Spleen (tissue), 11 donors: Measurements from ENCODE around the gene NGFR. TPM values are rescaled to one million over a fixed set of nuclear protein-coding genes. Genes with fewer than 3 reads are reported as not detected.

ENCODE experiments used
- DNase-seq: peaks from one replicate; pipeline ENCODE4 v3.0.0-alpha.2; 2020
- H3K27ac ChIP-seq, 8 donors: fragments of 200-600 bp; sonication (generic) in 7 of 8; 1 replicate in 4 of 8; 2 replicates in 4 of 8; pipeline versions ENCODE4 v1.5.0 to v1.8.0; 2016 to 2021; ENCODE audit warnings: inconsistent platforms in 4 of 8, mild to moderate bottlenecking in 4 of 8, moderate library complexity in 1 of 8
- H3K27me3 ChIP-seq, 7 donors: fragments of 200-600 bp; sonication (generic) in 6 of 7; replicated peaks in 1 of 7; 1 replicate in 4 of 7; 2 replicates in 3 of 7; pipeline versions ENCODE4 v1.5.0 to v1.8.0; 2016 to 2021; ENCODE audit warnings: inconsistent platforms in 3 of 7, mild to moderate bottlenecking in 1 of 7
- H3K36me3 ChIP-seq, 6 donors: fragments of 200-600 bp; sonication (generic) in 5 of 6; 1 replicate in 4 of 6; 2 replicates in 2 of 6; pipeline versions ENCODE4 v1.5.0 to v1.8.0; 2016 to 2021; ENCODE audit warnings: inconsistent platforms in 2 of 6
- H3K4me1 ChIP-seq, 6 donors: fragments of 200-600 bp; sonication (generic) in 5 of 6; 1 replicate in 3 of 6; 2 replicates in 3 of 6; pipeline versions ENCODE4 v1.5.0 to v1.8.0; 2016 to 2021; ENCODE audit warnings: inconsistent platforms in 3 of 6
- H3K4me3 ChIP-seq, 8 donors: fragments of 200-600 bp; sonication (generic) in 7 of 8; 1 replicate in 4 of 8; 2 replicates in 4 of 8; pipeline versions ENCODE4 v1.5.0 to v1.8.0; 2016 to 2021; ENCODE audit warnings: inconsistent platforms in 4 of 8, mild to moderate bottlenecking in 4 of 8, moderate library complexity in 2 of 8
- H3K9me3 ChIP-seq, 8 donors: fragments of 200-600 bp; sonication (generic) in 7 of 8; 1 replicate in 4 of 8; 2 replicates in 4 of 8; pipeline versions ENCODE4 v1.5.0 to v1.8.0; 2016 to 2021; ENCODE audit warnings: inconsistent platforms in 4 of 8
- CTCF ChIP-seq, 11 experiments: fragments of 200-600 bp in 7 of 11; fragments of 450-650 bp in 4 of 11; sonication (generic) in 4 of 11; IDR thresholded peaks in 8 of 11; conservative IDR thresholded peaks in 3 of 11; 1 replicate in 7 of 11; 2 replicates in 4 of 11; pipeline versions ENCODE4 v1.4.0 to v1.8.0; 2016 to 2021; ENCODE audit warnings: antibody characterized with exemption in 11 of 11, inconsistent platforms in 4 of 11, mild to moderate bottlenecking in 1 of 11
- POLR2A ChIP-seq, 3 donors: fragments of 450-650 bp; IDR thresholded peaks; one replicate each; pipeline ENCODE4 v1.5.1; 2017; ENCODE audit warnings: antibody characterized with exemption in 3 of 3, mild to moderate bottlenecking in 1 of 3
- POLR2AphosphoS5 ChIP-seq, 3 donors: sonication (generic); formaldehyde crosslinking; IDR thresholded peaks; one replicate each; pipeline ENCODE4 v1.5.1; 2017; ENCODE audit warnings: antibody characterized with exemption in 3 of 3
- WGBS, 5 donors: extraction: QIAGEN DNeasy Blood & Tissue Kit in 3 of 5; methylation state at CpG; one replicate each; pipeline versions ENCODE4 v1.1.5 to v1.1.7; 2013 to 2018; 5-methylcytosine and 5-hydroxymethylcytosine counted together
- intact Hi-C: fragments of 100-400 bp; cut with DNase I; formaldehyde crosslinking; loops from one replicate; pipeline ENCODE4 v1.15.0; 2023; ENCODE audit warnings: low total_unique reads
- polyA plus RNA-seq, 3 donors: library from polyadenylated mRNA; stranded (reverse); fragments of 200-250 nt; gene quantifications; one replicate each; pipeline ENCODE4 v1.2.1, GENCODE V29; 2013
- total RNA-seq, 7 donors: library from RNA; depleted of rRNA in 3 of 7; stranded (reverse); fragments of >200 nt in 3 of 7; fragmentation: NEBNext Ultra II Directional in 4 of 7; extraction: Animal tissue kit (Norgen Biotek cat#: 25700) in 4 of 7; gene quantifications; one replicate each; pipeline versions ENCODE4 v1.1.0 to v1.2.1, GENCODE V29; 2016 to 2021
- donor health status: healthy with polysubstance abuse.
- donor health status: DM: no; HTN: no; CAD: no; lungs with moderate emphysema.
- donor health status: DM: no; HTN: no; CAD: no.
- donor health status: Bipolar disorder and iron deficiency.
- donor health status: healthy.
- donor health status: DM: no; HTN: no; CAD: no.
- donor health status: DM: yes; HTN: yes; CAD: no.

The NGFR gene
- total and polyA plus RNA-seq, 10 donors, result 4.1 to 36.8 (median 13.9) TPM

GRCh38 chr17:49459401-49459984, 35.6 kb upstream of the NGFR start:
- Histone ChIP-seq H3K36me3 (no peaks in the 10 kb centered on the region), H3K27ac (no peak overlapping the region), H3K4me3 (no peak overlapping the region), H3K4me1 (peaks cover 0 to 3% (median 0%) of the 10 kb centered on the region in 6 donors), H3K27me3 (peaks cover 0 to 74% (median 0%) of the 10 kb centered on the region in 7 donors), H3K9me3 (peaks cover 0 to 12% (median 10%) of the 10 kb centered on the region in 8 donors)
- no peak for TF ChIP-seq POLR2A (IDR thresholded peaks at IDR 0.05)
- no peak for TF ChIP-seq POLR2AphosphoS5 (IDR thresholded peaks at IDR 0.05)
- no peak for TF ChIP-seq CTCF (IDR thresholded peaks at IDR 0.05 in 8 of 11, conservative IDR thresholded peaks at IDR 0.05 in 3 of 11)
- DNase-seq, result no peak
- WGBS, 5 donors, result 56 to 74% (median 65%) methylated on average over 7 of the region's 7 CpGs
- intact Hi-C loops, result no loop called here

- Histone ChIP-seq H3K36me3 (no peaks in the 10 kb centered on the region), H3K4me3 (no peak overlapping the region), H3K9me3 (peaks cover 0 to 13% (median 10%) of the 10 kb centered on the region in 8 donors), H3K27me3 (peaks cover 0 to 76% (median 0%) of the 10 kb centered on the region in 7 donors), H3K27ac (no peak overlapping the region), H3K4me1 (peaks cover 0 to 3% (median 0%) of the 10 kb centered on the region in 6 donors)
- no peak for DNase-seq
- TF ChIP-seq CTCF (IDR thresholded peaks at IDR 0.05 in 8 of 11, conservative IDR thresholded peaks at IDR 0.05 in 3 of 11) (no peak), POLR2AphosphoS5 (IDR thresholded peaks at IDR 0.05) (no peak), POLR2A (IDR thresholded peaks at IDR 0.05) (no peak)
- 79 to 89% (median 85%) methylated on average over 5 to 7 of the region's 7 CpGs for WGBS, 5 donors
- intact Hi-C loops, result no loop called here
These were observed 34.7 kb upstream of the NGFR start for GRCh38 chr17:49460401-49460800.

GRCh38 chr17:49461580-49461979, 33.5 kb upstream of the NGFR start:
- Histone ChIP-seq H3K9me3 (peaks cover 0 to 13% (median 10%) of the 10 kb centered on the region in 8 donors), H3K27me3 (peaks cover 0 to 72% (median 0%) of the 10 kb centered on the region in 7 donors), H3K4me3 (no peak overlapping the region), H3K27ac (no peak overlapping the region), H3K4me1 (no peaks in the 10 kb centered on the region), H3K36me3 (no peaks in the 10 kb centered on the region)
- WGBS, 5 donors, result 36 to 51% (median 41%) methylated on average over 2 of the region's 2 CpGs
- no peak for TF ChIP-seq POLR2AphosphoS5 (IDR thresholded peaks at IDR 0.05)
- no peak for TF ChIP-seq POLR2A (IDR thresholded peaks at IDR 0.05)
- no peak for TF ChIP-seq CTCF (IDR thresholded peaks at IDR 0.05 in 8 of 11, conservative IDR thresholded peaks at IDR 0.05 in 3 of 11)
- DNase-seq, result no peak
- intact Hi-C loops, result no loop called here

GRCh38 chr17:49464049-49464448, 31.0 kb upstream of the NGFR start:
- H3K36me3 ChIP-seq, result no peaks in the 10 kb centered on the region
- WGBS, 5 donors, result 67 to 100% (median 93%) methylated on average over 2 of the region's 2 CpGs
- no peak for TF ChIP-seq POLR2AphosphoS5 (IDR thresholded peaks at IDR 0.05)
- TF ChIP-seq POLR2A (IDR thresholded peaks at IDR 0.05), result no peak
- TF ChIP-seq CTCF (IDR thresholded peaks at IDR 0.05 in 8 of 11, conservative IDR thresholded peaks at IDR 0.05 in 3 of 11), result no peak
- peaks cover 0 to 74% (median 3%) of the 10 kb centered on the region in 7 donors for H3K27me3 ChIP-seq
- no peaks in the 10 kb centered on the region for H3K4me1 ChIP-seq
- H3K4me3 ChIP-seq, result no peak overlapping the region
- intact Hi-C loops, result no loop called here
- no peak overlapping the region for H3K27ac ChIP-seq
- no peak for DNase-seq
- peaks cover 0 to 13% (median 10%) of the 10 kb centered on the region in 8 donors for H3K9me3 ChIP-seq
